ENCODE measurements around the gene SLC6A11. TPM values are rescaled to one million over a fixed set of nuclear protein-coding genes. Genes with fewer than 3 reads are reported as not detected.

Gene SLC6A11
- total RNA-seq, 4 donors from 2014 or later, result 0.30 to 0.44 (median 0.42) TPM; not detected in 1

DNA sequence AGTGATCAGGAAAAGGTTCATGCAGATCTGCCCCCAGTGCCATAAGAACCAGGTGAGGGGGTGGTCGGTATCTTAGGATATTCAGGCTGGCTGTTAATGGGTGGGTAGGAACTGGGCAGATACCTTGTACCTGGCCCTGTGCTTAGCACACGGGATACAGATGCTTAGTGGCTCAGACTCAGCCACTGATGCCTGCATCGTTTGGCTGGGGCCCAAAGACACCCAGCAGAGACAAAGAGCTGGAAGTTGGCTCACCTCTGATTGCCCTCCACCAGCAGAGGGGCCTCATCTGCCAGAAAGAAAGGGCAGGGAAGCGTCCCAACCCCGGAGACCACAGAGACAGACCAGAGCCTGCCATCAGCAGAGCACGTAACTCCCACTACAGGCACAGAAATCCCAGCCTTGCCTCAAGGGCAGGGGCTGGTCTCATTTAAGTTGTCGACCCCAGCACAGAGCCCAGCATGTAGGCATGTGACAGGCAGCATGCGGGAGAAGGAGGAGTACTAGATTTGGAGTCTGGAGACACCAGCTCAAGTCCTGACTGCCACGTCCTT, 112.5 kb downstream of the SLC6A11 start:
- 52 to 56% methylated on average over 8 to 9 of the region's 9 CpGs for WGBS, 2 donors
- peaks cover 0 to 4% (median 0%) of the 10 kb centered on the region in 4 donors for H3K4me1 ChIP-seq
- no peaks in the 10 kb centered on the region for H3K27me3 ChIP-seq
- no peak overlapping the region for H3K27ac ChIP-seq
- TF ChIP-seq, protein P1, sequence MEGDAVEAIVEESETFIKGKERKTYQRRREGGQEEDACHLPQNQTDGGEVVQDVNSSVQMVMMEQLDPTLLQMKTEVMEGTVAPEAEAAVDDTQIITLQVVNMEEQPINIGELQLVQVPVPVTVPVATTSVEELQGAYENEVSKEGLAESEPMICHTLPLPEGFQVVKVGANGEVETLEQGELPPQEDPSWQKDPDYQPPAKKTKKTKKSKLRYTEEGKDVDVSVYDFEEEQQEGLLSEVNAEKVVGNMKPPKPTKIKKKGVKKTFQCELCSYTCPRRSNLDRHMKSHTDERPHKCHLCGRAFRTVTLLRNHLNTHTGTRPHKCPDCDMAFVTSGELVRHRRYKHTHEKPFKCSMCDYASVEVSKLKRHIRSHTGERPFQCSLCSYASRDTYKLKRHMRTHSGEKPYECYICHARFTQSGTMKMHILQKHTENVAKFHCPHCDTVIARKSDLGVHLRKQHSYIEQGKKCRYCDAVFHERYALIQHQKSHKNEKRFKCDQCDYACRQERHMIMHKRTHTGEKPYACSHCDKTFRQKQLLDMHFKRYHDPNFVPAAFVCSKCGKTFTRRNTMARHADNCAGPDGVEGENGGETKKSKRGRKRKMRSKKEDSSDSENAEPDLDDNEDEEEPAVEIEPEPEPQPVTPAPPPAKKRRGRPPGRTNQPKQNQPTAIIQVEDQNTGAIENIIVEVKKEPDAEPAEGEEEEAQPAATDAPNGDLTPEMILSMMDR (IDR thresholded peaks at IDR 0.05), result no peak
- TF ChIP-seq EP300 (IDR thresholded peaks at IDR 0.05) (no peak), POLR2A (IDR thresholded peaks at IDR 0.05) (no peak)
- H3K9me3 ChIP-seq, result peaks cover 0 to 14% (median 2%) of the 10 kb centered on the region in 4 donors
- H3K4me3 ChIP-seq, result no peak overlapping the region
- H3K36me3 ChIP-seq, result no peaks in the 10 kb centered on the region
- no peak for DNase-seq (ENCODE audit: low spot score in 2 of 2)

DNA sequence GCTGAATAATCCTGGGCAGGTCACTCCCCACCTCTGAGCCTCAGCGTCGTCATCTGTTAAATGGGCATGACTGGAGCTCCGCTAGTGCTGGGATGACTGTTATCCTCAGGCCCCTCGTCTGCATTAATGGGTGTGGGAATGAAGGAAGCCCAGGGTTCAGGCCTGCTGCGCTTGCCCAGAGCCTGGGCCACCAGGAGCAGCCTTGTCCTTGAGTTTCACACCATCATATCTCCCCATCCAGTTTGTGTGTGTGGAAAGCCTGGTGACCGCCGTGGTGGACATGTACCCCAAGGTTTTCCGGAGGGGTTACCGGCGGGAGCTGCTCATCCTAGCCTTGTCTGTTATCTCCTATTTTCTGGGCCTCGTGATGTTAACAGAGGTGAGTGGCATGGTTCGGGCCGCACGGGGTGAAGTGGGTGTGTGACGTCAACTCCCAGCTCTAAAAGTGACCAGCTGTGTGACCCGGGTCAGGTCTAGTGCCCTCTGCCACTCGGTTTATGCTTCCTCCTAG, 113.0 kb downstream of the SLC6A11 start:
- TF ChIP-seq, protein P1 (IDR thresholded peaks at IDR 0.05), result no peak
- TF ChIP-seq POLR2A (IDR thresholded peaks at IDR 0.05) (no peak), EP300 (IDR thresholded peaks at IDR 0.05) (no peak)
- WGBS, 2 donors, result 90% methylated on average over 17 of the region's 17 CpGs
- Histone ChIP-seq H3K27ac (no peak overlapping the region), H3K27me3 (no peaks in the 10 kb centered on the region), H3K4me1 (peaks cover 0 to 9% (median 0%) of the 10 kb centered on the region in 4 donors), H3K4me3 (no peak overlapping the region), H3K36me3 (no peaks in the 10 kb centered on the region), H3K9me3 (peaks cover 0 to 14% (median 2%) of the 10 kb centered on the region in 4 donors)
- no peak for DNase-seq (ENCODE audit: low spot score in 2 of 2)

DNA sequence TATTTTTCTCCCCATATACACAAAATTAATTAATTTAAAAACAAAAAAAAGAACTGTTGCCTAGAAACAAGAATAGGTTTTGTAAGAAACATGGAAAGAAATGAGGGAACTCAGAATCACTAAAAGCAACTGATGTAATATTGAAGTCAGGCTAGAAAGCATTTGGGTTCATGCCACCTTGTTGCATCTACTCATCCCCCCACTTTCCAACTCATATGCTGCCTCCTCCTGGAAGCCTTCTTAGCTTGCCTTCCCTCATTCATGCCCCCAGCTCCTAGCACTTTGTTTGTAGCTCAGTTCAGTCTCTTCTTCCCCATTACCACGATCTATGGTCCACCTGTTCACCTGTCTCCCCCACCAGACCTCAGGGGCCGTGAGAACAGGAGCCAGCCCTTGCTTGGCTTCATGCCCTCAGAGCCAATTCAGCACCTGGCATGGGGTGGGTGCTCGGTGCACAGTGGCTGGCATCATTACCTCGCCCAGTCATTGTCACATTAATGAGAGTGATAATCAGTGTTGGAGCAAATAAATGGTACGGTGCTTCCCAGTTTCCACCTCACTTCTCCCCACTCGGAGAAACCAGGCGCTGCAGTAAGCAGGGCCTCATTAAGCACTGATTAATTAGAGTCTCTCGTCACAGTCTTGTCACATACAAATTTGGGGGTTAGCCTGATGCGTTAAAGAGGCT, 114.1 kb downstream of the SLC6A11 start:
- H3K4me3 ChIP-seq, result no peak overlapping the region
- H3K9me3 ChIP-seq, result peaks cover 0 to 6% (median 0%) of the 10 kb centered on the region in 4 donors
- peaks cover 0 to 15% (median 0%) of the 10 kb centered on the region in 4 donors for H3K4me1 ChIP-seq
- DNase-seq (ENCODE audit: low spot score in 2 of 2), result no peak
- WGBS, 2 donors, result 89 to 92% methylated on average over 8 to 9 of the region's 9 CpGs
- no peak for TF ChIP-seq EP300 (IDR thresholded peaks at IDR 0.05)
- TF ChIP-seq, protein P1 (IDR thresholded peaks at IDR 0.05), result no peak
- no peak overlapping the region for H3K27ac ChIP-seq
- H3K27me3 ChIP-seq, result no peaks in the 10 kb centered on the region
- H3K36me3 ChIP-seq, result no peaks in the 10 kb centered on the region

DNA sequence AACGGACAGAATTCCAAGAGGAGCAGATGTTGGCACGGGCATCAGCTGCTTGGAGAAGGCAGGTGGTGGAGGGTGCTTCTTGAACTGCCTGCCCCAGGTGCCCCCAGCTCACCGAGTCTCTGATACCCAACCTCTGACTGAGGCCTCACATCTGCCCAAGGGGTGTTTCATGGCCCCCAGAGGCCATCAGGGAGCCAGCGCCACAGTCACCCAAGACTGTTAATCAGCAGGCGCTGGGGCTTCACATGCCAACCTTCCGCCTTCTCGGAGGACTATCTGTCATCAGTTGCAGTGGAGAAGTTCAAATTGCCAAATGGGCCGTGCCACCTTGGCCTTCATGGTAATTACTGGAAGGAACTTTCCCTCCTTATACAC, 114.6 kb downstream of the SLC6A11 start:
- H3K4me3 ChIP-seq, result no peak overlapping the region
- no peaks in the 10 kb centered on the region for H3K27me3 ChIP-seq
- H3K36me3 ChIP-seq, result no peaks in the 10 kb centered on the region
- no peak overlapping the region for H3K27ac ChIP-seq
- peaks cover 0 to under 1% (median 0%) of the 10 kb centered on the region in 4 donors for H3K9me3 ChIP-seq
- WGBS, 2 donors, result 81 to 85% methylated on average over 8 of the region's 8 CpGs
- TF ChIP-seq POLR2A (IDR thresholded peaks at IDR 0.05), result no peak
- no peak for TF ChIP-seq EP300 (IDR thresholded peaks at IDR 0.05)
- TF ChIP-seq, protein P1 (IDR thresholded peaks at IDR 0.05), result no peak
- no peak for DNase-seq (ENCODE audit: low spot score in 2 of 2)
- H3K4me1 ChIP-seq, result peaks cover 0 to 15% (median 0%) of the 10 kb centered on the region in 4 donors

DNA sequence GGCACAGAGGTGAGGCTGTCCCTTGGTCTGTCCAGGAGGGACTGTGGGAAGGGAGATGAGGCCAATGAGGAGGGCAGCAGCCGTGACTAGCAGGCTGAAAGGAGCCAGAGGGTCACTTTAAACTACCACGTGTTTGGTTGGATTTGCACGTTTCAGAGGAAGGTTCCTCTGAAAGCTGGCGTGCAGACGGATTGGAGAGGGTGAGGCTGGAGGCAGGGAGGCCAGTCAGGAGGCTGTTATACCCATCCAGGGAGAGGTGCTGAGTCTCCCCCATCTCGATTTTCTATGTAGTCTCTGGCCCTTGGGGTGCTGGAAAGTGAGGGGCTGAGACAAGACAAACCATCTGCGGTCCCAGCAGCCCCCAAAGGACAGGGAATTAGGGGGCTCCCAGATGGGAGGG, 116.6 kb downstream of the SLC6A11 start:
- 71 to 79% methylated on average over 7 of the region's 7 CpGs for WGBS, 2 donors
- DNase-seq (ENCODE audit: low spot score in 2 of 2), result no peak

More for the DNA sequence above, 116.6 kb downstream of the SLC6A11 start:
- TF ChIP-seq, protein P1 (IDR thresholded peaks at IDR 0.05), result no peak
- TF ChIP-seq POLR2A (IDR thresholded peaks at IDR 0.05) (no peak), EP300 (IDR thresholded peaks at IDR 0.05) (no peak)
- Histone ChIP-seq H3K36me3 (no peaks in the 10 kb centered on the region), H3K4me3 (no peak overlapping the region), H3K9me3 (no peaks in the 10 kb centered on the region), H3K4me1 (peaks cover 0 to 22% (median 0%) of the 10 kb centered on the region in 4 donors), H3K27ac (no peak overlapping the region), H3K27me3 (no peaks in the 10 kb centered on the region)

All from tibial nerve (tissue), 4 donors.